ENCODE measurements around the gene ABCF3.
"Not testable (repeated sequence)": the region's sequence is repeated elsewhere in the genome, so short reads cannot be mapped to it uniquely, and the experiment has no call there.

Gene ABCF3

DNA sequence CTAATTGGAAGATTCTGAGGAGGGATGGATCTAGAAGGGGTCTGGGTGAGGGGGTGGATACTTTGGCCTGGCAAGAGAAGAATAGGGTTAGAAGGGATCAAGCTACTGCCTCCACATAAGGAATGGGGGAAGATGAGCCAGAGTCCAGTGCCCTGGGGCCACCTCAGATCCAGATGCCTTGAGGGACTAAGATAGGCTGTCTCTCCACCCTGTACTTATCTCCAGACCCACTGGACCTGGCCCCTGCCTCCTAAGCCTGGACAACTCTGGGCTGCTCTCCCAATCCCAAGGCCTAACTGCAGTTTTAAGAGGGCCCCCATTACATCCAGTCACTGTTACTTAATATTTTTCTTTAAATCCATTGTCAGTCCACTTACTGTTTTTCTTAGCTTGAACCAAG, 28.8 kb upstream of the ABCF3 start:
- peak overlapping the region; percentile 86 for H3K27ac ChIP-seq
- TF ChIP-seq ZFX (IDR thresholded peaks at IDR 0.05) (no peak), CTCF (conservative IDR thresholded peaks at IDR 0.05) (no peak)

DNA sequence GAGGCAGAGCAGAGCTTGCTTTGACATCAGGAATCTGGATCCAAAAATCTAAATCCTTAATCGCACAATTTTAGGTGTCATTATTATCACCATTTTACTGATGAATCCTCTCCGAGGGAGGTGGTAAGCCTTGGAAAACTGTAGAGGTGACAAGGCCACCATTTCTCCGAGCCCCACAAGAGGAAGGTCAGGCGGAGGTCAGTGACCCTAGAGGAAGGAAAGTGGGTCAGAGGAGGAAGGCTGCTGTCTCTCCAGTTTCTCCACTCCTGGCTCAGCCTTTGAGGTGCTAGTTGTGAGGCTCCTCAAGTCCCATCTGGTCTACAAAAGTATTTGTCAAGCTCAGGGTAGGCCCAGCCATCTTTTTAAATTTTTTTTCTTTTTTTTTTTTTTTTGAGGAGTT, 27.6 kb upstream of the ABCF3 start:
- TF ChIP-seq ZFX (IDR thresholded peaks at IDR 0.05) (no peak), CTCF (conservative IDR thresholded peaks at IDR 0.05) (no peak)
- no peak overlapping the region for H3K27ac ChIP-seq

GRCh38 chr3:184160456-184160855, 25.5 kb upstream of the ABCF3 start:
- no peak overlapping the region for H3K27ac ChIP-seq
- no peak for TF ChIP-seq CTCF (conservative IDR thresholded peaks at IDR 0.05)
- TF ChIP-seq ZFX (IDR thresholded peaks at IDR 0.05), result no peak

DNA sequence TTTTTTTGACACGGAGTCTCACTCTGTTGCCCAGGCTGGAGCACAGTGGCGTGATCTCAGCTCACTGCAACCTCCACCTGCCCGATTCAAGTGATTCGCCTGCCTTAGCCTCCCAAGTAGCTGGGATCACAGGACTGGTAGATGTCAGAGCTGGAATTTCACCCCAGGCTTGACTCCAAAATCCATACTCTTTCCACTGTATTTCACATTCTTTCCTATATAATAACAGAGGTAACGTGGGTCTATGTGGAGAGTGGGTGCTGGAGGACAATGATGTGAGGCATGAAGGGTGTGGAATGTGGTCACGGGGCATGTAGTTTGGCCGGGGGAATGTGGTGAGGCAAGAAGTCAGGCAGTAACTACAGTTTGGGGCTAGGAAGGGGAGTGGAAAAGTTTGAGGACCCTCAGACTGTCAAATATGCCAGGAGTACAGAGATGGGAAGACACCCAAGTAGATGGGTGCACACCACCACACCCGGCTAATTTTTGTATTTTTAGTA, 23.4 kb upstream of the ABCF3 start:
- H3K27ac ChIP-seq, result not testable (repeated sequence)

GRCh38 chr3:184164648-184165330, 21.2 kb upstream of the ABCF3 start:
- no peak for TF ChIP-seq CTCF (conservative IDR thresholded peaks at IDR 0.05)
- TF ChIP-seq ZFX (IDR thresholded peaks at IDR 0.05), result no peak
- no peak overlapping the region for H3K27ac ChIP-seq

- H3K27ac ChIP-seq, result no peak overlapping the region
- TF ChIP-seq ZFX (IDR thresholded peaks at IDR 0.05) (no peak), CTCF (conservative IDR thresholded peaks at IDR 0.05) (no peak)
Measured at GRCh38 chr3:184165543-184165942, 20.5 kb upstream of the ABCF3 start.

GRCh38 chr3:184166671-184167070, 19.3 kb upstream of the ABCF3 start:
- TF ChIP-seq CTCF (conservative IDR thresholded peaks at IDR 0.05) (no peak), ZFX (IDR thresholded peaks at IDR 0.05) (no peak)

GRCh38 chr3:184167786-184168185, 18.2 kb upstream of the ABCF3 start:
- no peak for TF ChIP-seq ZFX (IDR thresholded peaks at IDR 0.05)
- no peak for TF ChIP-seq CTCF (conservative IDR thresholded peaks at IDR 0.05)
- H3K27ac ChIP-seq, result no peak overlapping the region

More at GRCh38 chr3:184166671-184167070, 19.3 kb upstream of the ABCF3 start:
- H3K27ac ChIP-seq, result no peak overlapping the region

Data from C4-2B (cell line).